HG03558 (cell line): ENCODE results near the gene QRFP.

Source experiments
- ATAC-seq: cut with Tn5 transposase; IDR thresholded peaks from one replicate; pipeline ENCODE4 v1.9.1; 2021; ENCODE audit warnings: moderate number of reproducible peaks; ENCODE audit not compliant: unreplicated experiment; ENCODE audit errors: extremely low read depth

The QRFP gene

GRCh38 chr9:130905902-130906734 is 9.5 kb upstream of the QRFP start:
- ATAC-seq: no peak

DNA sequence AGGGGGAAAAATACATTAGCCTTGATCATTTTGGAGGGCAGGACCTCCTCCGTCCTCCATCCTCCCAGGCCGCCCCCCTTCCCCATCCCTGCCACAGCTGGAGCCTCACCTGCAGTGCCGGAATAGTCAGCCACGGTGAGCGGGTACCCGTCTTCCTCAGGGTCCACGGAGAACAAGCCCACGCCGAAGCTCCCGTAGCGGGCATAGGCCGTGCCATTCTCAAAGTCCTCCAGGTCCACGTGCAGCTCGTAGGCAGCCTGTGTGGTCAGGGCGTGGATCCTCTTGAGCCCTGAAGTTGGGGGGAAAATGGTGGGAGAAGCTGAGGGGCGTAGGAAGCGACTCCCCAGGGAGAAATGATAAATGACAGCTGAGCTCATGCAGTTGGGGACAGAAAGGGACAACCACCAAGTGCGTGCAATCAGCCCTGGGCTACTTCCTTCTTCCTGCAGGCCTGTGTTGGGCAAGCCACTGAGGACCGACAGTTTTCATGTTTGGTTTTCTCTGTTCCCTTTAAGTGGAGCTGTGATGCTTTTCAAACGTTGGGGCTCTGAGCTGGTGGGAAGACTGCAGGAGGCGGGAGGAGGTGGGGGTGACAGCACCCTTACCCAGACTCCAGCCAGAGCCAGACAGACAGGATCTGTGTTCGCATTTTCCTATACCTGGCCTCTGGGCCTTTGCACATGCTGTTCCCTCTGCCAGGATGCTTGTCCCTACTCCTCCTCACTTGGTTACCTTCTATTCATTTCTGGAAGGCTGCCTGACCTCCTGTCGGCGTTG is 8.7 kb upstream of the QRFP start:
- no peak for ATAC-seq

- ATAC-seq: no peak
Observed at GRCh38 chr9:130904070-130905044, 7.7 kb upstream of the QRFP start.

- no peak for ATAC-seq
Observed at GRCh38 chr9:130903194-130904069, 6.8 kb upstream of the QRFP start.

- ATAC-seq: no peak
Observed at GRCh38 chr9:130902204-130903185, 5.9 kb upstream of the QRFP start.

GRCh38 chr9:130901498-130902203 is 5.0 kb upstream of the QRFP start:
- no peak for ATAC-seq

DNA sequence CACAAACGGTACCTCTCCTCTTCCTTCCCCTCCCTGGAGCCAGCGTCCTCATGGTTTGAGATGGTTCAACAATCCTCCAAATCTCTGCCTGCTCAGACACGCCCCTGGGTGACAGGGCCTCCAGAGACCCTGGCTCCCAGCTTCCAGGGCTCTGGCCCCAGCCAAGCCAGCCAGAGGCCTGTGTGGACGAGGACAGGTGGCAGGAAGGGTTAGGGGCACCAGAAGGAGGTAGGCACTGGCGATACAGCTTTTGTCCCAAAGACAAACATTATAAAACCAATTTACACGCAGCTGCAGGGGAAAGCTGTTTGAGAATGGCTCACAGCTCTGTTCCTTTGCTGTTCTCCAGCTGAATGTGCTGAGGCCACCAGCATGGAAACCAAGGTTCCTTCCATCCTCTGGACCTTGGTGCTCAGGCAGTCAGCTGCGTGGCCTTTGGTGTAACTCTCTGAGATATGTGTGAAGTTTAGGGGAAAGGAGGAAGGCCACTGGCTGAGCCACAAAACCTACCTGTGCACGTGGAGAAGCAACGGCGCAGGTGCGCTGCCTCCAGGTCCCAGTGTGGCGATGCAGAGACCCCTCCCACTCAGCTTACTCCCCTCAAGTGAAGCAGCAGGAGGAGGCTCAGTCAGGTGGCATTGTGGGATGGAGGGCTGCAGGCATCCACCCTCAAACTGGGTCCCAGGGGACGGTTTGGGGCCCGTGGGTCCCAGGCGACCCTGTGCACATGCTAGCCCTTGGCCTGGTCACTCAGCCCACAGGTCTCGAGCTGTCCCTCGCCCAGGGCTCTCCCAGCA is 4.3 kb upstream of the QRFP start:
- no peak for ATAC-seq

- no peak for ATAC-seq
Observed at GRCh38 chr9:130899051-130899748, 2.6 kb upstream of the QRFP start.

GRCh38 chr9:130898552-130898852 is 1.9 kb upstream of the QRFP start:
- no peak for ATAC-seq

DNA sequence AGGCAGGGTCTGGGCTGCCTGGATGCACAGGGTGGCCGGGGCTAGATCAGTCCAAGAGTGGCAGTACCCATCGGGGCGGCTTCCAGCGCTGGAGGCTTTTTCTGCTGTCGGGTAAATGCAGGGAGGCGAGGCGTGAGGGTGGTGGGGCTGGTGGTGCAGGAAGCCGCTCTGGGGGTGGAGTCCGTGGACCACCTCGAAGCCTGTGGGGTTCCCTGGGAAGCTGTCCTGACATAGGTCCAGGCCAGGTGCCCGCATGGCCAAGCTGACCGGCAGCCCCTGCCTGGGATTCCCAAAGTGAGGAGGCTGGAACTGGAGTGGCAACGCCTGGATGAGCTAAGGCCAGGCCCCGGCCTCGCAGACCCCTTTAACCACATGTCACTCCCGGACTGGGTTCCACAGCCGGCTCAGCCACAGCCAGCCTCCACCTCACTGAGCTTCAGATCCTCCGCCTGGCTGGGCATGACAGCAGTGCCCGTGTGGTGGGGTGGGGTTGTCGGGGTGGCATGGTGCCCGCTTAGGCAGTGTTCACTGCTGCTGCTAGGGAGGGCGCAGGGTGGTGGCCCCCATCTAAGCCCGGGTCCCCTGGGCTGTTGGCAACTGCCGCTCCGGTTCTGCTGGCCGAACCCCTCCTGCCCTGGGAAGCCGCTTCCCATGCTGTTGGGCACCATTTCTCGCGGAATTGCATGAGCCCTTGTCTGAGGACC is 1.4 kb upstream of the QRFP start:
- no peak for ATAC-seq

DNA sequence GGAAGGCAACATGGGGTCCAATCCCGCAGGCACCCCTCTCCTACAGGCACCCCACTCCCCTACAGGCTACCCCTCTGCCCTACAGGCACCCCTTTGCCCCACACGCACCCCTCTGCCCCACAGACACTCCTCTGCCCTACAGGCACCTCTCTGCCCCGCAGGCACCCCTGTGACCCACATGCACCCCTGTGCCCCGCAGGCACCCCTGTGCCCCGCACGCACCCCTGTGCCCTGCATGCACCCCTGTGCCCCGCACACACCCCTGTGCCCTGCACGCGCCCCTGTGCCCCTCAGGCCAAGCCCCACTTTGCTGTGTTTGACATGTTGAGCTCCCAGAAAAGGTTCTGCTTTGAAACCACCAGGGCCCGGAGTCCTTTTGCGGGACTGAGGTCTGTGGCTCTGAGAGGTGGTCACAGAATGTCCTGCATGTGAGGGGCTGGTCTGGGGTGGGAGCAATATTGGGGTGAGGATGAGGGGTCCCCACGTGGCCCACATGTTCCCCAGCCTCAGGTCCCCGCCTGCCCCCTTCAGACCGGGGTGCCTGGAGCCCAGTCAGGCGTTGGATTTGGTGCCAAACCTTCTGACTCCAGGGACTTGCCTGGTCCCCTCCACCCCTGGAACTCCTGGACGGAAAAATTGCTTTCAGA is 616 bp upstream of the QRFP start:
- ATAC-seq: no peak

DNA sequence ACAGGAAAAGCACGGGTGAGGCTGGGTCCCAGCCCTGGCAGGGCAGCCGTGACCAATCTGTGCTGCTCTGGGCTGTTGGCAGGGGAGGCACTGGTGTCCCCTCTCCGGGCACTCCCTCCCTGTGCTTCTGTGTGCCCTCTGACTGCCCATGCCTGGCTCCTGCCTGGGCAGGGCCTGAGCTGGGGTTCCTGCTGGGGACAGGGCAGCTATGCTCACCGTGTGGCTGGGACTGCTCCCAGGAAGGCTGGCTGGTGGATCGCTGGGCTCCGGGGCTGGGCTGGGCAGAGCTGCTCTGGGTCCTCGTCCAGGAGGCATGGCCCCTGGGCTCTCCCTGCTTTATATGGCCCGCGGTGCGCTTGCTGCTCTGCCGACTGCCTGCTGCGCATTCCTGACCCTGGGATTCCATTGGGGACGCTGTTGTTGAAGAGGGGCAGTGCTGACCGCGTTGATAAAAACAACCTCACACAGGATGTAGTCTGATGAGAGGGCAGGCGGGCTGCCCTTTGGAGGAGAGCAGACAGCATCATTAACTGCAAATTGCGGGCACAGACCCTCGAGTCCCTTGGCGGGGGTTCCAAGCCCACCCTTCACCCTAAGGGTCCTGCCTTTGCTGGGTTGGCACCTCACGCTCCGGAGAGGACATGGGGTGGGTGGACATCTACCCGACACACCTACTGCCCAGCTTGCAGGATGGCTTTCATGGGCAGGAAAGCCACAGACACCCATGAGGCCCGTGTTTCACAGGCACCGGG is 955 bp downstream of the QRFP start:
- no peak for ATAC-seq

DNA sequence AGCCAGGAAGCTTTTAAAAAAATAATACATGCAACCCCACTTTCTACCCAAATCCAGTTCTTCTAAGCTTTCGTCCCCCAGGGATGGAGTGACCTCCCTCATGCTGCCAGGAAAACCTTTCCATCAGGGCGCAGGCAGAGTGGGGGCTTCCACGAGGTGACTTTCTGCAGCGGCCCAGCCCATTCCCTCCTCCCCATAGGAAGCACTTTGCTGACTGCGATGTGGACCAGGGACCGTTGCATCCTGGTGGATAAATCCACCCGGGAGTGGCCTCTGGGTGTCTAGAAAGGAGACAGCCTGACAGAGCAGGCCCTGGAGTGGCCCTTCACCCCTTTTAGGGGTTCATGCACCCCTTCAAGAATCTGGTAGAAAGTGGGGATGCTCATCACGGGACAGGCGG is 1.6 kb downstream of the QRFP start:
- ATAC-seq: no peak

GRCh38 chr9:130894546-130894945 is 2.1 kb downstream of the QRFP start:
- no peak for ATAC-seq
